ENCODE results near the gene MUC15.

The MUC15 gene

GRCh38 chr11:26572770-26573402 is 823 bp upstream of the MUC15 start:
- no peak for DNase-seq

- DNase-seq: no peak
Observed at GRCh38 chr11:26569646-26570045, 2.4 kb downstream of the MUC15 start.

- no peak for DNase-seq
Observed at GRCh38 chr11:26558190-26558589, 13.9 kb downstream of the MUC15 start.

GRCh38 chr11:26557666-26558065 is 14.4 kb downstream of the MUC15 start:
- no peak for DNase-seq

GRCh38 chr11:26556582-26556981 is 15.5 kb downstream of the MUC15 start:
- DNase-seq: no peak

- DNase-seq: no peak
Observed at GRCh38 chr11:26554455-26554854, 17.6 kb downstream of the MUC15 start.

GRCh38 chr11:26553182-26553581 is 18.9 kb downstream of the MUC15 start:
- DNase-seq: no peak

- DNase-seq: no peak
Observed at GRCh38 chr11:26551186-26551801, 20.8 kb downstream of the MUC15 start.

- no peak for DNase-seq
Observed at GRCh38 chr11:26550022-26550421, 22.0 kb downstream of the MUC15 start.

GRCh38 chr11:26549176-26549575 is 22.9 kb downstream of the MUC15 start:
- DNase-seq: no peak

GRCh38 chr11:26541870-26542269 is 30.2 kb downstream of the MUC15 start:
- no peak for DNase-seq

GRCh38 chr11:26539517-26539916 is 32.5 kb downstream of the MUC15 start:
- no peak for DNase-seq

GRCh38 chr11:26537341-26537740 is 34.7 kb downstream of the MUC15 start:
- no peak for DNase-seq

- no peak for DNase-seq
Observed at GRCh38 chr11:26527685-26528084, 44.4 kb downstream of the MUC15 start.

- DNase-seq: no peak
Observed at GRCh38 chr11:26522912-26523610, 49.0 kb downstream of the MUC15 start.

- no peak for DNase-seq
Observed at GRCh38 chr11:26519469-26519868, 52.6 kb downstream of the MUC15 start.

- DNase-seq: no peak
Observed at GRCh38 chr11:26512196-26512595, 59.9 kb downstream of the MUC15 start.

GRCh38 chr11:26510756-26511155 is 61.3 kb downstream of the MUC15 start:
- DNase-seq: no peak

- DNase-seq: no peak
Observed at GRCh38 chr11:26510164-26510563, 61.9 kb downstream of the MUC15 start.

Data from inflammatory macrophage treated with lipopolysaccharide for 1 hour (primary cell).